GM12865 (cell line): Measurements from ENCODE around the gene LAIR1.
"Not testable (repeated sequence)": the region's sequence is repeated elsewhere in the genome, so short reads cannot be mapped to it uniquely, and the experiment has no call there.

Source experiments
- DNase-seq: peaks from one replicate; pipeline ENCODE4 v3.0.0; 2010; ENCODE audit warnings: low read depth
- H3K4me3 ChIP-seq: 2 replicates; pipeline ENCODE4 v1.5.1; 2011; ENCODE audit warnings: mild to moderate bottlenecking, low read depth, low read length, control low read depth
- TF ChIP-seq, protein P1 (sequence below): IDR thresholded peaks from 2 replicates; pipeline ENCODE4 v1.5.1; 2011; ENCODE audit warnings: low read length, control low read depth, low read depth, inconsistent platforms; ENCODE audit not compliant: insufficient read depth; ENCODE audit errors: missing control alignments

LAIR1 gene

DNA sequence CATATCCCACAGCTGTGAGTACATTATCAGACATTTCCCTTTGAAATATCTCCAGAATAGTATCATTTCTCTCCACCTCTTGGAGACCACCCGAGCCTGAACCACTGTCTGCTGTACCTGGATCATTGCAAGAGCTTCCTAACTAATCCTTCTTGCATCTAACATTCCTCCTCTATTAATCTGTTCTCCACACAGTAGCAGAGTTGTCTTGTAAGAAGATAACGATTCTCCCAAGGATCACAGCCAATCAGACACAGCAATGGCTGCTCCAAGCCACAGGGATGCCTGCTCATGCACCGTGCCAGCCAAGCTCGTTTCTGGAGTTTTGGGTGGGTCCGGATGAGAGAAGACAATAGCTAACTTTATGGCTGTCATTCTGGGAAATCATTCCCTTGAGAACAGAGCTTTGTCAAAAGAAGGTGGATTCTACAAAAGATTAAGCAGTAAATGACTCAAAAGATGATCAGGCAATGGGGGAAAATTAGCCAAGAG lies 14.5 kb upstream of the LAIR1 start:
- DNase-seq, result no peak
- no peak overlapping the region for H3K4me3 ChIP-seq
- TF ChIP-seq, protein P1, sequence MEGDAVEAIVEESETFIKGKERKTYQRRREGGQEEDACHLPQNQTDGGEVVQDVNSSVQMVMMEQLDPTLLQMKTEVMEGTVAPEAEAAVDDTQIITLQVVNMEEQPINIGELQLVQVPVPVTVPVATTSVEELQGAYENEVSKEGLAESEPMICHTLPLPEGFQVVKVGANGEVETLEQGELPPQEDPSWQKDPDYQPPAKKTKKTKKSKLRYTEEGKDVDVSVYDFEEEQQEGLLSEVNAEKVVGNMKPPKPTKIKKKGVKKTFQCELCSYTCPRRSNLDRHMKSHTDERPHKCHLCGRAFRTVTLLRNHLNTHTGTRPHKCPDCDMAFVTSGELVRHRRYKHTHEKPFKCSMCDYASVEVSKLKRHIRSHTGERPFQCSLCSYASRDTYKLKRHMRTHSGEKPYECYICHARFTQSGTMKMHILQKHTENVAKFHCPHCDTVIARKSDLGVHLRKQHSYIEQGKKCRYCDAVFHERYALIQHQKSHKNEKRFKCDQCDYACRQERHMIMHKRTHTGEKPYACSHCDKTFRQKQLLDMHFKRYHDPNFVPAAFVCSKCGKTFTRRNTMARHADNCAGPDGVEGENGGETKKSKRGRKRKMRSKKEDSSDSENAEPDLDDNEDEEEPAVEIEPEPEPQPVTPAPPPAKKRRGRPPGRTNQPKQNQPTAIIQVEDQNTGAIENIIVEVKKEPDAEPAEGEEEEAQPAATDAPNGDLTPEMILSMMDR, result no peak

DNA sequence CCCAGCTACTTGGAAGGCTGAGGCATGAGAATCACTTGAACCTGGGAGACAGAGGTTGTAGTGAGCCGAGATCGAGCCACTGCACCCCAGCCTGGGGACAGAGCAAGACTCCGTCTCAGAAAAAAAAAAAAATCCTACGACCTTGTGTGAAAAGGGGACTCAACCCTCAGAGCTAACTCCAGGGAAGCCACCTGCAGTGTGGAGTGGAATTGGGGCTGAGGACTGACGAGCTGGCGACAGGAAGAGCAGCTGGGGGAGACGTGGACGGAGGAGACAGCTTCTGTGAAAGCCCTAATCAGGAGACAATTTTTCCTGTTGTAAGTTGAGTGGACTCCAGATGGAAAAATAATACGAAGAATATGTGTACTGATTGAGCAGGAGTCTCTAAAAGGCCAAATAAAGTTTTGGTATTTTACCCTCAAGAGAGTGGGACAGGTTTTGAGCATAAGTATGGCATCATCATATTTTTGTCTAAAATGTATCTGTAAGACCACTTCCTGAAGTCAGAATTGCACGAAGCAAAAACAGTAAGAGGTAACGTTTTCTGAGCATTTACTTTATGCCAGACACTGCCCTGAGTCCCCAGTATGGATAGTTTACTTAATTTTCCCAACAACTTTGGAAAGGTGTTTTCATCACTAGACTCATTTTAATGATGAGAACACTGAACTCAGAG lies 12.0 kb upstream of the LAIR1 start:
- DNase-seq, result no peak
- TF ChIP-seq, protein P1, result no peak
- H3K4me3 ChIP-seq, result no peak overlapping the region

DNA sequence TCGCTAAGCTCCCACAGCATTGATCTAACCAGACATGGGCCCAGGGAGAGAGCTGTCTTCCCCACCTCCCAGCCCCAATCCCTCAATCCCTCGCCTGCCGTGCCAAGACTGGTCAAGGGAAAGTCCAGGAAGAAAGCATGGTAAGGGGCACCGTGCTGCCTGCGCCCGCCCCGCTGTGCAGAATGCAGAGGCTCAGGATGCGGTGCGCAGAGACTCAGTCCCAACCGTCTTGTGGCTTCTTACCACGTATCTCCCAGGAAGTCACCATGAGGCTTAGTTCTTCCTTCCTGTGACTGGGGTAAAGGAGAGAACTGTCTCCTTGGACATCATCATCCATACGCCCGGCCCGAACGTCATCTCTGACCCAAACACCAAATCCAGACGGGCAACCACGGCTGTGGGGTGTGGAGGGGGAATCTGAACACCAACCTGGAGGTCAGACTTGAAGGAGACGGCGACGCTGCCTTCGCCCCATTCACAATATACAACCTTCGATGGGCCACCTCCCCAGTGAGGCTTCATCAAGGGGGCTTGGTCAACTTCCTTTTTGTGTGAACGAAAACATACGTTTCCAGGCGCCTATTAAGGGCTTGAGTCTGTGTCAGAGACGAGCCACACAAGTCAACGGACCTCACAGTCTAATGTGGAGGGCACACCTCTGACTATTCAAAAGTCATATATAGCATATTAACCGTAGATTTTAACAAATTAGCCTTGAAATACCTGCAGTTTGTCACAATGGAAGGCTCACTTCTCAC lies 10.6 kb upstream of the LAIR1 start:
- not testable (repeated sequence) for H3K4me3 ChIP-seq, DNase-seq

DNA sequence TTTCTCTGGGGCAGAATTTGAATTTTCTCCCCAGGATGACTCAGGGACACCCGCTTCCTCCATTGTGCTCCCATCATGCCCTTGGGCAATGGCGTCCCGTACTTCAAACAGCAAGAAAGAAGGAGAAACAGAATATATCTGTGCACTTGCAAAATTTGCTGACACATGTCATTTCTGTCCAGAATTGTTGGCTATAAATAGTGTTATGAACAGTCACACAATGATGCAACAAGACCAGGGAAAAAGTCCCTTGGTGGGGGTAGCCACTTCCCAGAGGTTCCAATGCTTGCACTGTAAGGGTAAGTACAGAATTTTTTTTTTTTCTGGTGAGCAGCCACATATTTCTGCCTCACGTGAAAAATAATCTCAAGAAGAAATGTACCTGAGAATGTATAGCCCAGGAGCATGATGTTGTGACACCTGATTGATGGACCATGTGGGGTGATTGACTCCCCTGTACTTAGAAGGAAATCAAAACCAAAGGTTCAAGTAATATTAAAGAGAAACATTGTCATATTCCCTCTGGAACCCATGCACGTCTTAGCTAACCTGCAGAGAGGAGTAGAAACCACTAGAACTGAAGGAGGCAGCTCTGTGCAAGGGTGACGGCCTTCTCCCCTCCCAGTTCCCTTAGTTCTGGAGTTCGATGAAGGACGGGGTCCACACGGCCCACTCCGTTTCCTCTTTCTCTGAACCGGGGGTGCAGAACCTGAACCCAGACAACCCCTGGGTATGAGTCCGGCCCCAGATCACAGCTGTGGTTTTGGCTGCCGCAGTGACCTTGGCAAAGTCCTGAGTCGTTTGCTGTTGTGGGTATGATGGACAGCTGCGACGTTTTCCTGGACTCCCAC lies 9.3 kb upstream of the LAIR1 start:
- no peak overlapping the region for H3K4me3 ChIP-seq
- peak; percentile 44 for DNase-seq
- TF ChIP-seq, protein P1, result no peak

DNA sequence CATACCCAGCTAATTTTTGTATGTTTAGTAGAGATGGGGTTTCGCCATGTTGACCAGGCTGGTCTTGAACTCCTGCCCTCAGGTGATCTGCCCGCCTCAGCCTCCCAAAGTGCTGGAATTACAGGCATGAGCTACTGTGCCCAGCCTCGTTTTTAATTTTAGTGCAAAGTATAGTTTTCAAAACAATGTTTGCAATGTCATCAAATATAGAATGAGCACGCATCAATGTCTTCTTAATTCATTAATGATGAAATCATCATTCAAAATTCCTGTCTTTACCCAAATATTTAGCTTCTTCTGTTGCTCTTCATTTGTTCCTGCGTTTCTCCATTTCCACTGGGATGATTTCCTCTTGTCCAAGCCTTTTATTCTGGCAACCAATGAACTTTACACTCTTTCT lies 6.7 kb upstream of the LAIR1 start:
- DNase-seq, H3K4me3 ChIP-seq: not testable (repeated sequence)

DNA sequence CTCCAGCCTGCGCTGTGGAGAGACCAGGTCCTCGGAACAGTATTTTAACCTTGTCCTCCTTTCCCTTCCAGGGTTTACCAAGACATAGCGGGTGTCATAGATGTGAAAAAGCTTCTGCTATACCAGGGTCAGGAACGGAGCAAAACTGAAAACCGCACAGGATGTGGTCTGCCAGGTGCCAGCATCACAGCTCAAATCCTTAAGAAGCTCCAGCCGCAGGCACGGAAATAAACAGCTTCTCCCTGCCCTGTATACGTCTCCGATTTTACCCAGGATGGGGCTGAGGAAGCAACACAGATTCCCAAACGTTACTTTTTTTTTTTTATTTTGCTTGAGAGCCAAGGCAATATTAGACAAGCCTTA lies 5.7 kb upstream of the LAIR1 start:
- DNase-seq, result peak; percentile 31
- H3K4me3 ChIP-seq, result not testable (repeated sequence)

DNA sequence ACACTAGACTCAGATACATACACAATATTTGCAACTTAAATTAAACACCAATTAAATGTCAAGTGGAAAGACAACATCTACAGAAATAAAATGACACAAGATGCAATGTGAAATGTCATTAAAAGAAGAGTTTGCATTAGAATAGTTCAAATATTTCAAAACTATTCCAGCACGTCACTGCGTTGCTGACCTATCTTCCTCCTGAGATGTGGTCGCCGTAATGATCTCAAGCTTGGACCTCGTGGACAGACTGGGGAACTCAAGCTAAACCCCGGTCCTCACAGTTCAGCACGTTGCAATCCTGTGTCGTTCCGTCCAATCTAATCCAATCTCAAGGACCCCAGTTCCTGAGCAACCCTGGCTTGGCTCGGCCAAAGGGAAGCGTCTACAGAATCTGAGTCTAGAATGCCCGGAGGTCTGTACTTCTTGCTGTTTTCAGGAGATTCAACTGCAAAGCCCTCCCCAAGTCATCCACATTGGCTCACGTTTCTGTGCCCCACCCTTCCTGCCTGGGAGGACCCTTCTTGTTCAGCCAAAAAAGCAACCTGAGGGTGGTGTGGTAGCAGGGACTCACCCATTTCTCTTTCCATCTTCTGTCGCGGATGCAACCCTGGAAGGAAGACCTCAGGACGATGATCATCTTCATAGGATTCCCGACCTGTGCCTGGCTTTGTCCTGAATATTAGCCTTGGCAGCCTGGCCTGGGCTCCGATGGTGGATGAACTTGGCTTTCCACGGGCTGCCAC lies 5.1 kb upstream of the LAIR1 start:
- H3K4me3 ChIP-seq, DNase-seq: not testable (repeated sequence)

DNA sequence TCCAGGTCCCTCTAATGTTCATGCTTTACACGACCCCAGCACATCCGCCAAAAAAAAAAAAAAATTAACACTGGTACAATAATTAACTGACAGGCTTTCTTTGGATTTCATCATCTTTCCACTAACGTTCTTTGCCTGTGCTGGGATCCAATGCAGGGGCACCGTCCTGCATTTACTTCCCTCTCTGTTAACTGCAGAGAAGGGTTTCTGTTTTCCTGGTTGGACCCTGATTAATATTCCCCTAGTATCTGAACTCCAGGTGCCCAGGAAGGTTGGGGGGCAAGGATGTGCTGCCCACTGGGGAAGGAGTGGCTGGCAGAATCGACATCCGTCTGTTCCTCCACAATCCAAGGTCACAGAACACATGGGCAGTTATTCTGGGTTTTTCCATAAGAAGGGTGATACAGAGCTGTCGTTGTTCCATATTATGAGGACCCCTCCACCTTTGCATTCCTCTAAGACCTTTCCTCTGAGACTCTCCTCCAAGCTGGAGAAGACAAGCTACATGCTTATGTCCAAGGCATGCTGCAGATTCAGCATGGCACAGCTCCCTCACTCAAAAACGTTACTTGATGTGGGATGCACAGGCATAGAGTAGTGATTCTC lies 4.5 kb upstream of the LAIR1 start:
- no peak for DNase-seq
- H3K4me3 ChIP-seq, result no peak overlapping the region
- TF ChIP-seq, protein P1, result no peak
